Breast epithelium (tissue), 3 donors: ENCODE data around the gene SDK2.

ENCODE experiments used
- POLR2A ChIP-seq: fragments of 450-650 bp; IDR thresholded peaks from one replicate; pipeline ENCODE4 v1.6.1; 2016; ENCODE audit warnings: antibody characterized with exemption, mild to moderate bottlenecking, moderate library complexity
- TF ChIP-seq, protein P1 (sequence below), 3 donors: fragments of 450-650 bp; IDR thresholded peaks; one replicate each; pipeline ENCODE4 v1.5.1; 2016 to 2017; ENCODE audit warnings: antibody characterized with exemption in 3 of 3, mild to moderate bottlenecking in 3 of 3, moderate library complexity in 3 of 3

DNA sequence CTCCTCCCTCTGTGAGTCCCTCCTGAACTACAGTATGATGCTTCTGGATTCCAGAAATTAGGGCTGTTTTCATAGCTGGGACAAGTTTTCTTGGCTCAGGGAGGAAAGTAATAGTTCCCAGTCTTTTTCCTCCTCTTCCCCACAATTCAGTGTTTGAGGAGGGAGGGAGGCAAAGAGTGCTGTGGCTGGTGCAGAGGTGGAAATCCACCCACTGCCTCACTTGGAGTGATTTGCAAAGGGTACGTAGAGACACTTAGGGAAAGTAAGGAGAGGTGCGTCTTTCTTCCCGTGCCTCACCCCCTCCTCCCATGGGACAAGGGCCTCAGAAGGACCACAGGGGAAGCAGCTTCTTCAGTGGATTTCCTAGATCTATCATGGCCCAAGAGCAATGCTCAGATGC is 21.9 kb downstream of the SDK2 start:
- TF ChIP-seq, protein P1, sequence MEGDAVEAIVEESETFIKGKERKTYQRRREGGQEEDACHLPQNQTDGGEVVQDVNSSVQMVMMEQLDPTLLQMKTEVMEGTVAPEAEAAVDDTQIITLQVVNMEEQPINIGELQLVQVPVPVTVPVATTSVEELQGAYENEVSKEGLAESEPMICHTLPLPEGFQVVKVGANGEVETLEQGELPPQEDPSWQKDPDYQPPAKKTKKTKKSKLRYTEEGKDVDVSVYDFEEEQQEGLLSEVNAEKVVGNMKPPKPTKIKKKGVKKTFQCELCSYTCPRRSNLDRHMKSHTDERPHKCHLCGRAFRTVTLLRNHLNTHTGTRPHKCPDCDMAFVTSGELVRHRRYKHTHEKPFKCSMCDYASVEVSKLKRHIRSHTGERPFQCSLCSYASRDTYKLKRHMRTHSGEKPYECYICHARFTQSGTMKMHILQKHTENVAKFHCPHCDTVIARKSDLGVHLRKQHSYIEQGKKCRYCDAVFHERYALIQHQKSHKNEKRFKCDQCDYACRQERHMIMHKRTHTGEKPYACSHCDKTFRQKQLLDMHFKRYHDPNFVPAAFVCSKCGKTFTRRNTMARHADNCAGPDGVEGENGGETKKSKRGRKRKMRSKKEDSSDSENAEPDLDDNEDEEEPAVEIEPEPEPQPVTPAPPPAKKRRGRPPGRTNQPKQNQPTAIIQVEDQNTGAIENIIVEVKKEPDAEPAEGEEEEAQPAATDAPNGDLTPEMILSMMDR (IDR thresholded peaks at IDR 0.05), result no peak
- no peak for TF ChIP-seq POLR2A
